B cell (primary cell): ENCODE data around the gene ILF3. TPM values are rescaled to one million over a fixed set of nuclear protein-coding genes. Genes with fewer than 3 reads are reported as not detected.

ENCODE experiments used
- ATAC-seq: fragments of 200-7000 bp; cut with Tn5 transposase; one replicate; pipeline ENCODE4 v1.10.0; 2021; ENCODE audit warnings: low read depth, mild to moderate bottlenecking, moderate number of reproducible peaks, moderate library complexity
- CTCF ChIA-PET: fragments of 350-600 bp; sonication (Branson Sonifier 250); formaldehyde crosslinking; loops from one replicate; lab custom pipeline; 2021; ENCODE audit warnings: antibody characterized with exemption, inconsistent platforms; lab: Charles Lee
- POLR2A ChIA-PET: fragments of 350-600 bp; sonication (Branson Sonifier 250); formaldehyde crosslinking; loops from one replicate; lab custom pipeline; 2021; ENCODE audit warnings: antibody characterized with exemption; lab: Charles Lee
- DNase-seq: peaks from one replicate; pipeline ENCODE4 v3.0.0; 2013
- H2AFZ ChIP-seq: 2 replicates; pipeline ENCODE4 v1.6.1; 2012; ENCODE audit warnings: mild to moderate bottlenecking, low read depth, low read length; ENCODE audit not compliant: insufficient read depth, poor library complexity, severe bottlenecking
- H3K27ac ChIP-seq, 2 donors: 1 replicate in 1 of 2; 2 replicates in 1 of 2; pipeline ENCODE4 v1.5.1; 2012 to 2013; ENCODE audit warnings: low read length in 2 of 2, mild to moderate bottlenecking in 2 of 2, moderate library complexity in 1 of 2
- H3K27me3 ChIP-seq, 4 experiments: fragments of 200-600 bp in 1 of 4; sonication (generic) in 1 of 4; replicated peaks in 1 of 4; 1 replicate in 2 of 4; 2 replicates in 2 of 4; pipeline versions ENCODE4 v1.6.1 to v1.7.0; 2013 to 2016; ENCODE audit warnings: low read length in 3 of 4, mild to moderate bottlenecking in 2 of 4, mixed read lengths in 1 of 4, moderate library complexity in 1 of 4; ENCODE audit not compliant: insufficient read depth in 4 of 4, control insufficient read depth in 3 of 4; ENCODE audit errors: control extremely low read depth in 1 of 4
- H3K36me3 ChIP-seq, 2 experiments: replicated peaks in 1 of 2; 1 replicate in 1 of 2; 2 replicates in 1 of 2; pipeline versions ENCODE4 v1.6.1 to v1.7.1; 2013; ENCODE audit warnings: low read length in 1 of 2; ENCODE audit not compliant: insufficient read depth in 2 of 2, control insufficient read depth in 1 of 2; ENCODE audit errors: control extremely low read depth in 1 of 2, extremely low read depth in 1 of 2
- H3K4me1 ChIP-seq, 2 donors: fragments of 200-600 bp in 1 of 2; sonication (generic) in 1 of 2; 1 replicate in 1 of 2; 2 replicates in 1 of 2; pipeline versions ENCODE4 v1.5.1 to v1.6.1; 2013 to 2017; ENCODE audit warnings: low read length in 2 of 2; ENCODE audit not compliant: control insufficient read depth in 2 of 2, insufficient read depth in 2 of 2
- H3K4me2 ChIP-seq: replicated peaks from 2 replicates; pipeline ENCODE3; 2012; ENCODE audit warnings: mild to moderate bottlenecking, low read depth, low read length; ENCODE audit not compliant: poor library complexity, severe bottlenecking
- H3K4me3 ChIP-seq, 5 experiments: fragments of 200-600 bp in 1 of 5; sonication (generic) in 1 of 5; 1 replicate in 3 of 5; 2 replicates in 2 of 5; pipeline versions ENCODE4 v1.5.1 to v1.7.0; 2011 to 2016; ENCODE audit warnings: low read length in 4 of 5, mild to moderate bottlenecking in 4 of 5, low read depth in 2 of 5, control low read depth in 1 of 5, moderate library complexity in 1 of 5; ENCODE audit not compliant: insufficient read depth in 1 of 5; ENCODE audit errors: control extremely low read depth in 1 of 5, extremely low read depth in 1 of 5
- H3K79me2 ChIP-seq: fragments of 200-600 bp; sonication (generic); one replicate; pipeline ENCODE4 v1.6.0; 2016; ENCODE audit warnings: low read length; ENCODE audit not compliant: control insufficient read depth, insufficient read depth
- H3K9ac ChIP-seq: fragments of 200-600 bp; sonication (generic); 2 replicates; pipeline ENCODE4 v1.6.1; 2017; ENCODE audit warnings: mild to moderate bottlenecking, low read length, moderate library complexity
- H3K9me3 ChIP-seq, 3 donors: one replicate each; pipeline versions ENCODE4 v1.6.1 to v1.7.1; 2013; ENCODE audit warnings: low read length in 2 of 3; ENCODE audit not compliant: control insufficient read depth in 2 of 3, insufficient read depth in 1 of 3; ENCODE audit errors: control extremely low read depth in 1 of 3
- H4K20me1 ChIP-seq: 2 replicates; pipeline ENCODE4 v1.6.0; 2012; ENCODE audit warnings: mild to moderate bottlenecking, low read length; ENCODE audit not compliant: insufficient read depth, control insufficient read depth, poor library complexity, severe bottlenecking
- H3K27ac Mint-ChIP-seq: one replicate; pipeline ENCODE4 v1.8.0; 2021; ENCODE audit warnings: mixed read lengths
- H3K27me3 Mint-ChIP-seq: one replicate; pipeline ENCODE4 v1.8.0; 2021; ENCODE audit warnings: mixed read lengths
- H3K4me1 Mint-ChIP-seq: one replicate; pipeline ENCODE4 v1.8.0; 2021; ENCODE audit warnings: mixed read lengths
- H3K4me3 Mint-ChIP-seq: one replicate; pipeline ENCODE4 v1.8.0; 2021; ENCODE audit warnings: mixed read lengths
- H3K9me3 Mint-ChIP-seq: one replicate; pipeline ENCODE4 v1.8.0; 2022; ENCODE audit warnings: mixed read lengths; ENCODE audit not compliant: insufficient read depth
- EZH2 ChIP-seq: IDR thresholded peaks from 2 replicates; pipeline ENCODE4 v1.6.1; 2012; ENCODE audit warnings: borderline replicate concordance, low read depth, mild to moderate bottlenecking, moderate library complexity, low read length; ENCODE audit not compliant: insufficient read depth, poor library complexity, severe bottlenecking
- WGBS: methylation state at CpG from one replicate; pipeline ENCODE4 v1.1.5; 2013; ENCODE audit warnings: missing lambda C conversion rate; ENCODE audit not compliant: insufficient coverage; 5-methylcytosine and 5-hydroxymethylcytosine counted together
- intact Hi-C: fragments of 100-400 bp; cut with micrococcal nuclease; formaldehyde crosslinking; loops from one replicate; pipeline ENCODE4 v1.10.0; 2022
- polyA plus RNA-seq: library from polyadenylated mRNA; depleted of rRNA; stranded (reverse); fragments of >200 nt; gene quantifications from 2 replicates; pipeline ENCODE4 v1.2.3, GENCODE V29; 2012
- total RNA-seq, 2 donors: library from RNA; stranded (reverse); fragments of 120-200 nt in 1 of 2; gene quantifications; 1 replicate in 1 of 2; 2 replicates in 1 of 2; pipeline versions ENCODE4 v1.2.3 to v1.2.4, GENCODE V29; 2013 to 2022
- TF ChIP-seq, protein P1 (sequence below): fragments of 200-600 bp; IDR thresholded peaks from one replicate; pipeline ENCODE4 v1.8.0; 2022; ENCODE audit warnings: antibody characterized with exemption, mild to moderate bottlenecking

Gene ILF3
- total and polyA plus RNA-seq, 2 donors (not counting 1 experiment from before 2014, with no cell fraction given) = 189 to 359 TPM

DNA sequence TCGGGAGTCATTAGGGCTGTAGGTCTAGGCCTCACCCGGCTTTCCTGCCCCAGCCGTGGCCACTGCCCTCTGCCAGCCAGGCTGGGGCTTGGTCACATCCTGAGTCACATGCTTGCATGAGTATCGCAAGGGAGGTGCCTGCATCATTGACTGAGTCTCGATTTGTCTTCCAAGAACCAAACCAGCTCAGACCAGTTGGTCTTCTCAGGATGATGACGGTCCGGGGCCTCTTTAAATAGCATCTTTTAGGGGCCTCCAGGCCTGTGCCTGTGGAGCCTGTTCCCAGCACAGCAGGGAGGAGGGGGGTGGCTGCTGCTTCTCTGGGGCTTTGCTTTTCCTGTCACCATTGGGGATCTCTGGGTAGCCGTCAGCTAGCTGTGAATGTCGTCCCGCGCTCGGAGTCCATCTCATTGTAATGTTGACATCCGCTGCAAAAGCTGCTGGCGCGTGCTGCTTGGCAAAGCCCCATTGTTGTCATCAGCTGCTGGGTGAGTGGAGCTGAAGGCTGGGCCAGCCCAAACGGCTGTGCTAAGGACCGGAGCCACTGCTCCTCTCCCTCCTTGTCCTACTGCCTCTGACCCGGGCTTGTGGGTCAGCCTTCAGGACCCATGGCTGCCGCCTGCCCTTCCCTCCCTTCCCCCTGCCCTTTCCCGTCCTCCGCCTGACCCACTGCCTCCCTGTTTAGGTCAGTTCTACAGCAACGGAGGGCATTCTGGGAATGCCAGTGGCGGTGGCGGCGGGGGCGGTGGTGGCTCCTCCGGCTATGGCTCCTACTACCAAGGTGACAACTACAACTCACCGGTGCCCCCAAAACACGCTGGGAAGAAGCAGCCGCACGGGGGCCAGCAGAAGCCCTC lies 32.7 kb downstream of the ILF3 start:
- POLR2A ChIA-PET = no interaction called here
- peaks cover 0 to 83% of the 10 kb centered on the region in 2 experiments for H3K36me3 ChIP-seq
- DNase-seq (no peak), ATAC-seq (no peak)
- Mint-ChIP-seq H3K27me3 (no peaks in the 10 kb centered on the region), H3K9me3 (no peaks in the 10 kb centered on the region), H3K27ac (no peak overlapping the region), H3K4me1 (no peaks in the 10 kb centered on the region), H3K4me3 (no peak overlapping the region)
- CTCF ChIA-PET = interaction anchor here (0.6 kb wide), 1 partner anchor 42 kb away, joined by 3 read pairs; no protein-coding TSS in a partner anchor
- no peak for TF ChIP-seq EZH2
- TF ChIP-seq, protein P1, sequence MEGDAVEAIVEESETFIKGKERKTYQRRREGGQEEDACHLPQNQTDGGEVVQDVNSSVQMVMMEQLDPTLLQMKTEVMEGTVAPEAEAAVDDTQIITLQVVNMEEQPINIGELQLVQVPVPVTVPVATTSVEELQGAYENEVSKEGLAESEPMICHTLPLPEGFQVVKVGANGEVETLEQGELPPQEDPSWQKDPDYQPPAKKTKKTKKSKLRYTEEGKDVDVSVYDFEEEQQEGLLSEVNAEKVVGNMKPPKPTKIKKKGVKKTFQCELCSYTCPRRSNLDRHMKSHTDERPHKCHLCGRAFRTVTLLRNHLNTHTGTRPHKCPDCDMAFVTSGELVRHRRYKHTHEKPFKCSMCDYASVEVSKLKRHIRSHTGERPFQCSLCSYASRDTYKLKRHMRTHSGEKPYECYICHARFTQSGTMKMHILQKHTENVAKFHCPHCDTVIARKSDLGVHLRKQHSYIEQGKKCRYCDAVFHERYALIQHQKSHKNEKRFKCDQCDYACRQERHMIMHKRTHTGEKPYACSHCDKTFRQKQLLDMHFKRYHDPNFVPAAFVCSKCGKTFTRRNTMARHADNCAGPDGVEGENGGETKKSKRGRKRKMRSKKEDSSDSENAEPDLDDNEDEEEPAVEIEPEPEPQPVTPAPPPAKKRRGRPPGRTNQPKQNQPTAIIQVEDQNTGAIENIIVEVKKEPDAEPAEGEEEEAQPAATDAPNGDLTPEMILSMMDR = no peak
- H3K4me3 ChIP-seq = no peak overlapping the region
- no peak overlapping the region for H2AFZ ChIP-seq
- H3K9ac ChIP-seq = no peak overlapping the region
- WGBS = 95% methylated on average over 29 of the region's 31 CpGs
- no peaks in the 10 kb centered on the region for H3K4me1 ChIP-seq
- no peaks in the 10 kb centered on the region for H3K27me3 ChIP-seq
- peaks cover 74% of the 10 kb centered on the region for H4K20me1 ChIP-seq
- intact Hi-C loops = no loop called here
- no peak overlapping the region for H3K27ac ChIP-seq
- H3K9me3 ChIP-seq = no peaks in the 10 kb centered on the region
- peaks cover 23% of the 10 kb centered on the region for H3K79me2 ChIP-seq
- no peak overlapping the region for H3K4me2 ChIP-seq
